ENCODE results near the gene OBP2A.

GRCh38 chr9:135526730-135527571 is 19.0 kb upstream of the OBP2A start:
- no peak for TF ChIP-seq CTCF (IDR thresholded peaks at IDR 0.05; ENCODE audit: low read length)
- TF ChIP-seq EZH2 (IDR thresholded peaks at IDR 0.05; ENCODE audit: borderline replicate concordance, low read length), result no peak

Data from OCI-LY1 (cell line).